Psoas muscle (tissue), 8 donors: ENCODE data around the gene P2RX1. TPM values are rescaled to one million over a fixed set of nuclear protein-coding genes. Genes with fewer than 3 reads are reported as not detected.

Source experiments
- ATAC-seq, 4 donors: fragments of 200-7000 bp; cut with Tn5 transposase; one replicate each; pipeline ENCODE4 v1.9.1; 2020; ENCODE audit warnings: moderate library complexity in 3 of 4, mild to moderate bottlenecking in 2 of 4
- DNase-seq, 2 donors: peaks; one replicate each; pipeline ENCODE4 v3.0.0-alpha.2; 2020
- H3K27ac ChIP-seq: fragments of 200-600 bp; one replicate; pipeline ENCODE4 v1.8.0; 2022
- H3K27me3 ChIP-seq, 3 donors: fragments of 200-600 bp in 1 of 3; one replicate each; pipeline versions ENCODE4 v1.6.1 to v1.8.0; 2013 to 2022; ENCODE audit warnings: low read length in 2 of 3, mild to moderate bottlenecking in 2 of 3, moderate library complexity in 1 of 3; ENCODE audit not compliant: insufficient read depth in 3 of 3
- H3K36me3 ChIP-seq, 2 donors: fragments of 200-600 bp in 1 of 2; one replicate each; pipeline versions ENCODE4 v1.6.1 to v1.8.0; 2013 to 2022; ENCODE audit warnings: low read depth in 1 of 2, mild to moderate bottlenecking in 1 of 2, moderate library complexity in 1 of 2; ENCODE audit not compliant: insufficient read depth in 1 of 2
- H3K4me1 ChIP-seq: fragments of 200-600 bp; one replicate; pipeline ENCODE4 v1.8.0; 2022
- H3K4me3 ChIP-seq: fragments of 200-600 bp; one replicate; pipeline ENCODE4 v1.8.0; 2022; ENCODE audit warnings: mild to moderate bottlenecking
- H3K9me3 ChIP-seq: fragments of 200-600 bp; one replicate; pipeline ENCODE4 v1.8.0; 2022
- WGBS, 3 donors: extraction: QIAGEN DNeasy Blood & Tissue Kit; methylation state at CpG; one replicate each; pipeline versions ENCODE4 v1.1.6 to v1.1.7; 2013; 5-methylcytosine and 5-hydroxymethylcytosine counted together
- intact Hi-C, 2 donors: fragments of 100-400 bp; cut with DNase I; formaldehyde crosslinking; loops; one replicate each; pipeline versions ENCODE4 v1.11.0 to v1.14.2; 2022
- polyA plus RNA-seq, 3 donors: library from polyadenylated mRNA; stranded (reverse); fragments of 200-250 nt; gene quantifications; one replicate each; pipeline ENCODE4 v1.2.3, GENCODE V29; 2013
- total RNA-seq, 4 donors: library from RNA; stranded (reverse); fragmentation: NEBNext Ultra II Directional in 2 of 4; extraction: Animal tissue kit (Norgen Biotek cat#: 25700) in 2 of 4; gene quantifications; one replicate each; pipeline versions ENCODE4 v1.2.1 to v1.2.4, GENCODE V29; 2021 to 2023
- TF ChIP-seq, protein P1 (sequence below): fragments of 200-600 bp; IDR thresholded peaks from one replicate; pipeline ENCODE4 v1.8.0; 2022; ENCODE audit warnings: antibody characterized with exemption
- donor health status: healthy with polysubstance abuse.
- donor health status: DM: no; HTN: no; CAD: no; lungs with moderate emphysema.
- donor health status: Bipolar disorder and iron deficiency.
- donor health status: healthy.
- donor health status: DM: yes; HTN: yes; CAD: no.
- donor health status: DM: no; HTN: no; CAD: no.
- donor health status: DM: no; HTN: no; CAD: no.
- donor health status: DM: yes; HTN: yes; CAD: no.

Gene P2RX1
- total and polyA plus RNA-seq, 7 donors: 0.06 to 0.94 (median 0.18) TPM

DNA sequence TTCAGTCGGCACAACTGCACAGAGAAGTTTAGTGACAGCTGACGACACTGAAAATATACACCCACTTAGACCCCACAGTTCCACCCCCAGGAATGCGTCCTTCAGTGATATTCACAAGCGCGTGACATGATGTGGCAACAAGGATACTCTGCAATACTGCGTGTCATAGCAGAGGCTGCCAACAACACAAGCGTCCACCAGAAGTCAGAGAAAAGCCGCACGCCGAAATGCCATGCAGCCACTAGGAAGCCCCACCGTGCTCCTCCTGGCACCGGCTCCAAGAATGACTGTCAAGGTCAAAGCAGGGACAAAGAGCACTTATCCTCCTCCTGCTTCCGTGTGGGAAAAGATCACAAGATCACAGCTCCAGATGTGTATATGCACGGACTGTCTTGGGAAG lies 44.5 kb upstream of the P2RX1 start:
- no peak overlapping the region for H3K4me3 ChIP-seq
- WGBS, 3 donors: 26 to 29% (median 27%) methylated on average over 14 of the region's 14 CpGs
- no peaks in the 10 kb centered on the region for H3K36me3 ChIP-seq
- TF ChIP-seq, protein P1, sequence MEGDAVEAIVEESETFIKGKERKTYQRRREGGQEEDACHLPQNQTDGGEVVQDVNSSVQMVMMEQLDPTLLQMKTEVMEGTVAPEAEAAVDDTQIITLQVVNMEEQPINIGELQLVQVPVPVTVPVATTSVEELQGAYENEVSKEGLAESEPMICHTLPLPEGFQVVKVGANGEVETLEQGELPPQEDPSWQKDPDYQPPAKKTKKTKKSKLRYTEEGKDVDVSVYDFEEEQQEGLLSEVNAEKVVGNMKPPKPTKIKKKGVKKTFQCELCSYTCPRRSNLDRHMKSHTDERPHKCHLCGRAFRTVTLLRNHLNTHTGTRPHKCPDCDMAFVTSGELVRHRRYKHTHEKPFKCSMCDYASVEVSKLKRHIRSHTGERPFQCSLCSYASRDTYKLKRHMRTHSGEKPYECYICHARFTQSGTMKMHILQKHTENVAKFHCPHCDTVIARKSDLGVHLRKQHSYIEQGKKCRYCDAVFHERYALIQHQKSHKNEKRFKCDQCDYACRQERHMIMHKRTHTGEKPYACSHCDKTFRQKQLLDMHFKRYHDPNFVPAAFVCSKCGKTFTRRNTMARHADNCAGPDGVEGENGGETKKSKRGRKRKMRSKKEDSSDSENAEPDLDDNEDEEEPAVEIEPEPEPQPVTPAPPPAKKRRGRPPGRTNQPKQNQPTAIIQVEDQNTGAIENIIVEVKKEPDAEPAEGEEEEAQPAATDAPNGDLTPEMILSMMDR: no peak
- intact Hi-C loops: loop anchor here in 1 of 2 donors (10.0 kb wide), 1 partner anchor 694 kb away; no protein-coding TSS in a partner anchor
- no peaks in the 10 kb centered on the region for H3K4me1 ChIP-seq
- no peak overlapping the region for H3K27ac ChIP-seq
- H3K9me3 ChIP-seq: no peaks in the 10 kb centered on the region
- DNase-seq: peak in 1 of 2 donors; percentile 45
- ATAC-seq: peak; percentile 60 to 76 (median 68)
- H3K27me3 ChIP-seq: peaks cover 0 to 45% (median 14%) of the 10 kb centered on the region in 3 donors

DNA sequence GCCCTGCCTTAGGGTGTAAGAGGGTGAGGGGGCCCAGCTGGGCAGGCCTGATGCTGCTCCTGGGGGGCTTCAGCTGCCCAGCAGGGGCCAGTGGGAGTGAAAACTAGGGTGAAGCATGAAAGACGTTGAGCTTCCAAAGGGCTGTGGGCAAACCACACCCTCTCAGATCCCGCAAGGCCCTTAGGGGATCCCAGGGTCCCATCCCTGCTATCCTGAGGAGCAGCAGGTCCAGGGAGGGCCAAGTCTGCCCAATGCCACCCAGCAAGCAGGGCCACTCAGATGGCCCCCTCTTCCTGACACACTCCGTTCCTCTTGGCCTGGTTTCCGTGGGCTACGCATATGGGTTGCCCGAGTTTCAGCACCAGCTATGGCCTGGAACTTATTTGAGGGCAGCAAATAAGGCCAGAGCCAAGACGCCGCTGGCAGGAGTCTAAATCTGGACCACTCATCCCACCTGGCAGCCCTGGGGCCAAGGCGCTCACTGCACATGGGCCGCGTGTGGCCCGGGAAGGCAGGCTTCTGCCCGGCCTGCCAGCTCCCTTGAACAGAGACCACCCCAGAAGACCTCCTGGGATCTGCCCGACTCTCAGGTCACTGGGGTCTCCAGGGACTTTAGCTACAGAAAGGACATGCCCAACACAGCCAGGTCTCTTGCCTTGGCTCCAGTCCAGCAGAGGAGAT lies 43.8 kb upstream of the P2RX1 start:
- H3K36me3 ChIP-seq: no peaks in the 10 kb centered on the region
- ATAC-seq (peak in 1 of 4 donors; percentile 14), DNase-seq (no peak)
- H3K4me3 ChIP-seq: no peak overlapping the region
- 85 to 90% (median 87%) methylated on average over 14 of the region's 14 CpGs for WGBS, 3 donors
- peaks cover 2% of the 10 kb centered on the region for H3K4me1 ChIP-seq
- no peak overlapping the region for H3K27ac ChIP-seq
- peaks cover 0 to 40% (median 9%) of the 10 kb centered on the region in 3 donors for H3K27me3 ChIP-seq
- TF ChIP-seq, protein P1: no peak
- no peaks in the 10 kb centered on the region for H3K9me3 ChIP-seq
- intact Hi-C loops: loop anchor here in 1 of 2 donors (10.0 kb wide), 1 partner anchor 695 kb away; no protein-coding TSS in a partner anchor

DNA sequence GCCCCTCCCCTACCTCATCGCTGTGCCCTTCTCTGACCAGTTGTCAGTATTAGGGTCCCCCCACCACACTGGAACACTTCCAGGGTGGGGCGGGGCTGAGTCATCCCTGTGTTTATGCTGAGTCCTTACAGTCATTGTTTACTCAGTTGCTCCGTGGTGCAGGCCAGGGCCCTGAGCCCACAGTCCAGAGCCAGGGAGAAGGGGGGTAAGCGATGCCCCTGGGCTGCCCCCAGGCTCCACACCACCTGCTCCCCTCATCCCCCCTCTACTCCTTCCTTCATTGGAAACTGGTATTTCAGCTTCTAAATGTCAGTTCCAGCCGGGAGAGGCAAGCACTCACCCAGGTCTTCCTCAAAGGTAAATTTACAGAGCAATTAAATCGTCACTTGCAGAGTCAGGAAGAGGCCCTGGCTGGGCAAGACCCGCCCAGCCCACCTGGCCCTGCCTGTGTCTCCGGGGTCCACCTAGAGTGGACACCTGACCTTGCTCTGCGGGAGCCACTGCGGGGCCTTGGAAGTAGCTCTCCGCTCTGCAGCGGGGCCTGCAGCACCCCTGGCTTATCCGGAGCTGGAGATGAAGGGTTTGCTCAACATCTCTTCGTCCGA lies 43.1 kb upstream of the P2RX1 start:
- TF ChIP-seq, protein P1: no peak
- no peak overlapping the region for H3K27ac ChIP-seq
- ATAC-seq (no peak), DNase-seq (no peak)
- H3K4me3 ChIP-seq: no peak overlapping the region
- intact Hi-C loops: no loop called here
- no peaks in the 10 kb centered on the region for H3K9me3 ChIP-seq
- H3K27me3 ChIP-seq: peaks cover 0 to 33% (median 7%) of the 10 kb centered on the region in 3 donors
- peaks cover 5% of the 10 kb centered on the region for H3K4me1 ChIP-seq
- WGBS, 3 donors: 78 to 82% (median 80%) methylated on average over 15 of the region's 15 CpGs
- H3K36me3 ChIP-seq: no peaks in the 10 kb centered on the region

DNA sequence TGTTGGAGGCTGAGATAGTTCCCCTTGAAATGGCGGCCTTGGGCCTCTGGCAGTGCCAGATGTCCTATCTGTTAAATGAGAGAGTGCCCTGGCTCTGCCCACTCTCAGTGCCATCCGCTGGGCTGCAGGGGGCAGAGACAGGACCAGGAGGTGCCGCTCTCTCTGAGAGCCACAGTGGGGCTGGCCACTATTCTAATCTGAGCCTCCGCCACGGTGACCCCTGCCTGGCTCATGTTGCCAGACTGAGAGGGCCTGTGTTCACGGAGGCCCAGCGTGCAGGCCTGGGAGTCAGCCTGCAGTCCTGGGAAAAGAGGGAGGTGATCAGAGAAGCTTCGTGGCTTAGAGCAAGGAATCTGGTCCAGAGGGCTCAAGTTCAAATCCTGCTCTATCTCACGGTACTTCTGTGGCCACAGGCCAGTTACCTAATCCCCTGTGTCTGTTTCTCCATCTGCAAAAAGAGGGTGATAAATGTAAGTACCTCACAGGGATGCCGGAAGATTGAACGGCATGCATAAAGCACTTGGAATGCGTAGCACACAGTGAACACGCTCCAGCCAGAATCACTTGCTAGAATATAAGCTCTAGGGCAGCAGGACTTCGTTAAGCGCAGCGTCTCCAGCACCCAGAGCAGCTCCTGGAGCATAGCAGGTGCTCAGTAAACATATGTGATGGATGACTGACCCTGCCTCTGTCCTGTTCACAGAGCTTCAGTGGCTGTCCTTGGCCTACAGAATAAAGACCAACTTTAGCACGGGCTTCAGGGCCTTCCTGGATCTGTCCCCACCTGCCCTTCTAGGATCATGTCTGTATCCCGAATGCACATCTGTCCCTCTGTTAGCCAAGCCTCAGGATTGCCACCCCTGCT lies 41.7 kb upstream of the P2RX1 start:
- no peak overlapping the region for H3K4me3 ChIP-seq
- H3K36me3 ChIP-seq: no peaks in the 10 kb centered on the region
- intact Hi-C loops: no loop called here
- H3K4me1 ChIP-seq: peaks cover 5% of the 10 kb centered on the region
- no peak for DNase-seq
- ATAC-seq: no peak
- H3K27ac ChIP-seq: no peak overlapping the region
- TF ChIP-seq, protein P1: no peak
- no peaks in the 10 kb centered on the region for H3K9me3 ChIP-seq
- H3K27me3 ChIP-seq: peaks cover 0 to 19% (median 6%) of the 10 kb centered on the region in 3 donors
- 77 to 87% (median 83%) methylated on average over 18 of the region's 18 CpGs for WGBS, 3 donors
